K562 (cell line): Measurements from ENCODE around the gene NCKAP1. TPM values are rescaled to one million over a fixed set of nuclear protein-coding genes. Genes with fewer than 3 reads are reported as not detected.

Source experiments
- ATAC-seq: fragments of 200-7000 bp; cut with Tn5 transposase; 3 replicates; pipeline ENCODE4 v1.9.1; 2020; ENCODE audit warnings: moderate library complexity
- BruUV-seq: library from RNA; stranded (reverse); fragments of 400-500 nt; replicated peaks from 2 replicates; lab custom pipeline; 2021; lab: Mats Ljungman, UMichigan
- CTCF ChIA-PET: fragments of 300-600 bp; formaldehyde crosslinking; extraction: SDS; loops from one replicate; lab custom pipeline; 2021; ENCODE audit warnings: low intra/inter-chr PET ratio; lab: Yijun Ruan, JAX
- POLR2A ChIA-PET: fragments of 300-600, 350-650 bp; sonication (Branson Sonifier 250); formaldehyde crosslinking; extraction: SDS; loops from one replicate; lab custom pipeline; 2021; ENCODE audit warnings: antibody characterized with exemption, inconsistent platforms; lab: Yijun Ruan, JAX
- DNase-seq, 4 experiments: peaks; one replicate each; pipeline versions ENCODE4 v3.0.0 to v3.0.0-alpha.2; 2011 to 2018; ENCODE audit warnings: low spot score in 3 of 4, mixed read lengths in 3 of 4; ENCODE audit errors: extremely low read depth in 1 of 4
- FAIRE-seq: peaks from 2 replicates; lab custom pipeline; 2011; peaks lifted over from hg19 to GRCh38; lab: Jason Lieb, UNC
- H2AFZ ChIP-seq: 2 replicates; pipeline ENCODE4 v1.6.0; 2011; ENCODE audit warnings: low read depth, low read length, control low read depth, inconsistent platforms
- H3K27ac ChIP-seq: fragments of 200-600 bp; 3 replicates; pipeline ENCODE4 v1.8.0; 2011; ENCODE audit warnings: low read depth, mild to moderate bottlenecking, control low read depth, inconsistent platforms, low read length, moderate library complexity, mixed read lengths; ENCODE audit errors: extremely low read depth
- H3K27me3 ChIP-seq, 2 experiments: fragments of 300-600 bp in 1 of 2; 2 replicates in 1 of 2; 3 replicates in 1 of 2; pipeline versions ENCODE4 v1.6.0 to v1.8.0; 2011; ENCODE audit warnings: inconsistent platforms in 2 of 2, low read length in 2 of 2, mild to moderate bottlenecking in 1 of 2, mixed read lengths in 1 of 2, moderate library complexity in 1 of 2; ENCODE audit not compliant: control insufficient read depth in 2 of 2, insufficient read depth in 2 of 2
- H3K36me3 ChIP-seq: fragments of 300-600 bp; 3 replicates; pipeline ENCODE4 v1.8.0; 2011; ENCODE audit warnings: mild to moderate bottlenecking, low read length, inconsistent platforms; ENCODE audit not compliant: control insufficient read depth, insufficient read depth
- H3K4me1 ChIP-seq, 2 experiments: fragments of 200-600 bp in 1 of 2; replicated peaks in 1 of 2; 2 replicates in 1 of 2; 3 replicates in 1 of 2; pipeline versions ENCODE4 v1.5.1 to v1.8.0; 2011; ENCODE audit warnings: inconsistent platforms in 2 of 2, low read length in 2 of 2, mild to moderate bottlenecking in 1 of 2, mixed read lengths in 1 of 2, moderate library complexity in 1 of 2; ENCODE audit not compliant: control insufficient read depth in 2 of 2, insufficient read depth in 2 of 2
- H3K4me2 ChIP-seq: 2 replicates; pipeline ENCODE4 v1.6.1; 2011; ENCODE audit warnings: low read length, control low read depth, inconsistent platforms, mixed read lengths; ENCODE audit not compliant: insufficient read depth
- H3K4me3 ChIP-seq: fragments of 200-600 bp; sonication (generic), shearing (Covaris generic); 2 replicates; pipeline ENCODE4 v1.5.1; 2016; ENCODE audit warnings: control low read depth, inconsistent platforms
- H3K79me2 ChIP-seq: fragments of 200-600 bp; 3 replicates; pipeline ENCODE4 v1.8.0; 2011; ENCODE audit warnings: low read length, inconsistent platforms; ENCODE audit not compliant: control insufficient read depth, insufficient read depth
- H3K9ac ChIP-seq, 2 experiments: 2 replicates each; pipeline versions ENCODE4 v1.6.0 to v1.6.1; 2011; ENCODE audit warnings: low read depth in 2 of 2, low read length in 2 of 2, control low read depth in 1 of 2, inconsistent platforms in 1 of 2, mild to moderate bottlenecking in 1 of 2, mixed read lengths in 1 of 2; ENCODE audit not compliant: insufficient read depth in 1 of 2
- H3K9me1 ChIP-seq: one replicate; pipeline ENCODE4 v1.6.0; 2011; ENCODE audit warnings: inconsistent platforms, mild to moderate bottlenecking, low read length, moderate library complexity; ENCODE audit not compliant: control insufficient read depth, insufficient read depth
- H3K9me3 ChIP-seq: replicated peaks from 2 replicates; pipeline ENCODE4 v1.5.1; 2011; ENCODE audit warnings: low read depth, low read length, inconsistent platforms; ENCODE audit not compliant: control insufficient read depth, insufficient read depth
- H4K20me1 ChIP-seq: replicated peaks from 2 replicates; pipeline ENCODE4 v1.6.1; 2011; ENCODE audit warnings: low read length, inconsistent platforms, mixed read lengths; ENCODE audit not compliant: control insufficient read depth, insufficient read depth
- CCAR2 ChIP-seq: fragments of 200-400 bp; formaldehyde crosslinking; IDR thresholded peaks from 2 replicates; pipeline ENCODE4 v1.6.1; 2017; ENCODE audit warnings: mild to moderate bottlenecking, low read depth, low read length
- CHD4 ChIP-seq: fragments of 200-600 bp; sonication (generic); IDR thresholded peaks from 3 replicates; pipeline ENCODE4 v1.6.1; 2012; ENCODE audit warnings: low read depth, mild to moderate bottlenecking, mixed read lengths, low read length, inconsistent platforms; ENCODE audit not compliant: insufficient read depth, insufficient replicate concordance, poor library complexity, severe bottlenecking
- DPF2 ChIP-seq: fragments of 450-650 bp; IDR thresholded peaks from 2 replicates; pipeline ENCODE4 v1.6.1; 2016
- HINFP ChIP-seq: fragments of 450-650 bp; conservative IDR thresholded peaks from 2 replicates; pipeline ENCODE4 v1.6.1; 2016; ENCODE audit warnings: missing genetic modification characterization, low read depth, mild to moderate bottlenecking, control low read depth, missing compliant biosample characterization
- MAX ChIP-seq: sonication (generic); formaldehyde crosslinking; IDR thresholded peaks from 2 replicates; pipeline ENCODE4 v1.9.0; 2022; ENCODE audit warnings: mild to moderate bottlenecking, missing genetic modification reagents
- NFYB ChIP-seq: IDR thresholded peaks from 2 replicates; pipeline ENCODE4 v1.6.1; 2011; ENCODE audit warnings: mild to moderate bottlenecking, moderate library complexity; ENCODE audit not compliant: insufficient read length; ENCODE audit errors: extremely low read depth
- SETDB1 ChIP-seq: IDR thresholded peaks from one replicate; pipeline ENCODE4 v1.6.1; 2012; ENCODE audit warnings: low read length, control low read depth, inconsistent platforms
- STAT5B ChIP-seq: fragments of 250-450 bp; sonication (Bioruptor Pico); IDR thresholded peaks from 2 replicates; pipeline ENCODE4 v1.8.0; 2021; ENCODE audit warnings: mild to moderate bottlenecking, inconsistent platforms
- THRB ChIP-seq: fragments of 450-650 bp; formaldehyde crosslinking; conservative IDR thresholded peaks from 2 replicates; pipeline ENCODE4 v1.4.0; 2022; ENCODE audit warnings: mild to moderate bottlenecking, missing genetic modification characterization
- ZBTB5 ChIP-seq: fragments of 450-650 bp; IDR thresholded peaks from 2 replicates; pipeline ENCODE4 v1.6.1; 2017; ENCODE audit warnings: antibody characterized with exemption
- ZNF143 ChIP-seq: sonication (generic); formaldehyde crosslinking; IDR thresholded peaks from 2 replicates; pipeline ENCODE4 v1.9.0; 2022; ENCODE audit warnings: mild to moderate bottlenecking, missing genetic modification reagents
- ZNF384 ChIP-seq: IDR thresholded peaks from 2 replicates; pipeline ENCODE4 v1.6.1; 2012; ENCODE audit warnings: low read depth, low read length, improper control_type of control experiment
- ZNF41 ChIP-seq: fragments of 250-450 bp; sonication (Bioruptor Pico); conservative IDR thresholded peaks from 2 replicates; pipeline ENCODE4 v1.4.0; 2020; ENCODE audit warnings: mild to moderate bottlenecking
- WGBS: fragments of 100-300 bp; shearing (Covaris generic); methylation state at CpG from one replicate; pipeline ENCODE4 v1.1.6; 2016; ENCODE audit warnings: low coverage, mixed read lengths; ENCODE audit not compliant: insufficient coverage; ENCODE audit errors: missing lambda C conversion rate; 5-methylcytosine and 5-hydroxymethylcytosine counted together
- in situ Hi-C: fragments of 300-500 bp; cut with MboI; formaldehyde crosslinking; loops from 4 replicates; pipeline ENCODE4 v1.15.0; 2018; ENCODE audit warnings: inconsistent platforms, mixed read lengths
- intact Hi-C: fragments of 100-400 bp; cut with micrococcal nuclease; formaldehyde crosslinking; loops from 2 replicates; pipeline ENCODE4 v1.14.2; 2022
- polyA plus RNA-seq, 8 experiments: library from polyadenylated mRNA; depleted of rRNA in 4 of 8; stranded (reverse) in 5 of 8; unstranded in 3 of 8; fragments of >200 nt; fragmentation: Nextera tagmentation in 2 of 8; fragmentation: Illumina TruSeq in 1 of 8; extraction: Ambion mirVana in 2 of 8; extraction: Trizol in 1 of 8; gene quantifications; 2 replicates each; pipeline versions ENCODE4 v1.2.1 to v1.2.3, GENCODE V29; 2011 to 2014; ENCODE audit warnings: inconsistent platforms in 1 of 8, missing spikeins in 1 of 8
- total RNA-seq, 7 experiments: library from RNA; depleted of rRNA in 6 of 7; stranded (reverse); fragments of >200 nt in 6 of 7; fragmentation: Illumina TruSeq in 2 of 7; extraction: Trizol in 2 of 7; gene quantifications; 2 replicates each; pipeline versions ENCODE4 v1.2.1 to v1.2.3, GENCODE V29; 2011 to 2021; ENCODE audit warnings: low replicate concordance in 1 of 7

The NCKAP1 gene
- total and polyA plus RNA-seq, 9 of the 15 experiments (the other 6 are each of a cell fraction or from before 2014, with no cell fraction given): 34.0 to 153 (median 88.7) TPM

GRCh38 chr2:183060571-183061231 lies 22.4 kb upstream of the NCKAP1 start:
- WGBS: 70% methylated on average over 14 of the region's 14 CpGs
- BruUV-seq: no TSS peak
- POLR2A ChIA-PET: interaction anchor here (0.6 kb wide), 1 partner anchor 59 kb away, joined by 3 read pairs; no protein-coding TSS in a partner anchor
- no peaks in the 10 kb centered on the region for H3K9me1 ChIP-seq
- peak; percentile 37 for ATAC-seq
- H3K9ac ChIP-seq: no peak overlapping the region
- H3K4me1 ChIP-seq: peaks cover 0 to 10% of the 10 kb centered on the region in 2 experiments; a peak in 3 of 5 replicates
- no peaks in the 10 kb centered on the region for H3K27me3 ChIP-seq
- no peaks in the 10 kb centered on the region for H3K79me2 ChIP-seq
- H4K20me1 ChIP-seq: no peaks in the 10 kb centered on the region
- intact Hi-C loops (no loop called here), in situ Hi-C loops (no loop called here)
- peak overlapping the region; percentile 85 for H2AFZ ChIP-seq
- H3K27ac ChIP-seq: no peak overlapping the region
- no peak overlapping the region for H3K4me2 ChIP-seq
- 0 out of 2 replicates have a peak, but pooled peaks cover 2% of the 10 kb centered on the region for H3K9me3 ChIP-seq
- TF ChIP-seq CHD4 (no peak), CCAR2 (no peak), ZNF384 (no peak), THRB (CRISPR knock-in tag) (no peak), NFYB (no peak), DPF2 (no peak), SETDB1 (no peak), ZNF41 (CRISPR knock-in tag) (no peak), ZBTB5 (peak; percentile 64), HINFP (tag) (0 out of 2 replicates have a peak, but pooled peaks have one; percentile 44), STAT5B (CRISPR knock-in tag) (no peak), ZNF143 (CRISPR knock-in tag) (no peak), MAX (CRISPR knock-in tag) (no peak)
- TF ChIP-seq, all 486 proteins: peak for 2
- DNase-seq (no peak), FAIRE-seq (no peak)
- H3K36me3 ChIP-seq: no peaks in the 10 kb centered on the region
- no peak overlapping the region for H3K4me3 ChIP-seq
- CTCF ChIA-PET: no interaction called here
